IPS-18c (cell line): ENCODE data around the gene CACNA2D1.

ENCODE experiments used
- H3K4me3 ChIP-seq: 2 replicates; pipeline ENCODE4 v1.7.0; 2013; ENCODE audit warnings: low read depth, mild to moderate bottlenecking, low read length, moderate library complexity; ENCODE audit not compliant: insufficient read depth
- H3K9me3 ChIP-seq: one replicate; pipeline ENCODE4 v1.6.1; 2013; ENCODE audit warnings: mild to moderate bottlenecking, low read length, moderate library complexity; ENCODE audit not compliant: control insufficient read depth, insufficient read depth

The CACNA2D1 gene

GRCh38 chr7:81908220-81908619, 535.4 kb downstream of the CACNA2D1 start:
- Histone ChIP-seq H3K4me3 (no peak overlapping the region), H3K9me3 (no peaks in the 10 kb centered on the region)

- Histone ChIP-seq H3K9me3 (no peaks in the 10 kb centered on the region), H3K4me3 (no peak overlapping the region)
Observed at GRCh38 chr7:81903115-81903514, 540.5 kb downstream of the CACNA2D1 start.

- no peak overlapping the region for H3K4me3 ChIP-seq
Observed at GRCh38 chr7:81902536-81902935, 541.0 kb downstream of the CACNA2D1 start.

More at GRCh38 chr7:81902536-81902935, 541.0 kb downstream of the CACNA2D1 start:
- no peaks in the 10 kb centered on the region for H3K9me3 ChIP-seq
